ENCODE data around the gene RASAL2. TPM values are rescaled to one million over a fixed set of nuclear protein-coding genes. Genes with fewer than 3 reads are reported as not detected.
"Not testable (repeated sequence)": the region's sequence is repeated elsewhere in the genome, so short reads cannot be mapped to it uniquely, and the experiment has no call there.

The RASAL2 gene
- total RNA-seq, 1 donor from 2014 or later, result 5.3 TPM

- no peak for ATAC-seq
- no peak for DNase-seq (ENCODE audit: low spot score)
These were observed 57.9 kb downstream of the RASAL2 start for GRCh38 chr1:178151831-178152230.

GRCh38 chr1:178155481-178156255, 61.8 kb downstream of the RASAL2 start:
- no peak for ATAC-seq
- no peak for DNase-seq (ENCODE audit: low spot score)

DNA sequence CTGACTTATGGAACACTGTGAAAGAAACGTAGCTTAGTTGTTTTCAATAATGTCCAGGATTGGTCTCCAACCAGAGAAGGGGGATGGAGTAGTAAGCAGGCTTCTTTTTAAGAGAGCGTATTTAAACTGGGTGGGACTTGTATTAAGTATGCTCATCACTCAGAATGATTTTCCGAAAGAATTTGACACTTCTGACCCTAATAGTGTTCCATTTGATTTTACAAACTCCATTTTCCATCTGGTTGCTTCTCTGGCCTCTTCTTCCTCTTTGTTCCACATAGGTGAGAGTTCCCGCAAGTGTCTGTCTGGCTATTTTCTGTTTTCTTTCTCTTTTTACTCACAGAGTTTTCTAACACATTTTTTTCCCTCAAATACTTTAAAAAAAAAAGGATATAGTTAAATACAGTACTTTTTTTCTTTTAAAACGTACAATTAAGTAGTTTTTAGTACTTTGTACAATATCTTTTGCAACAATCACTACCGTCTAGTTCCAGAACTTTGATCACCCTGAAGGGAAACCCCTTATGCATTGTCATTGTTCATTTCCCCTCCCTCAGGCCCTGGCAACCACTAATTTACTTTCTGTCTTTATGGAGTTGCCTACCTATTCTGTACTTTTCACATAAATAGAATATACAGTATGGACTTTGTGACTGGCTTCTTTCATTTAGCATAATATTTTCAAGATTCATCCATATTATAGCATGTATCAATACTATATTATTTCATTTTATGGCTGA, 67.0 kb downstream of the RASAL2 start:
- no peak for DNase-seq (ENCODE audit: low spot score)
- no peak for ATAC-seq

DNA sequence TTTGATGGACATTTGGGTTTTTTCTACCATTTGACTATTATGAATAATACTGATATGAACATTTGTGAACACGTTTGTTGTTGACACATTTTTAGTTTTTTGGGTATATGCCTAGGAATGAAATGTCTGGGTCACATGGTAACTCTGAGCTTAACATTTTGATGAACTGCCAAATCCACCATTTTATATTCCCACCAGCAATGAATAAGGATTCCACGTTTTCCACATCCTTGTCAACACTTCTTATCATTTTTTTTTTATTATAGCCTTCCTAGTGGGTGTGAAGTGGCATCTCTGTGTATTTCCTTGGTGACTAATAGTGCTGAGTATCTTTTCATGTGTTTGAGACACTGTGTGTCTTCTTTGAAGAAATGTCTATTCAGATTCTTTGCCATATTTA, 67.6 kb downstream of the RASAL2 start:
- DNase-seq (ENCODE audit: low spot score), result no peak
- no peak for ATAC-seq

GRCh38 chr1:178165196-178165595, 71.3 kb downstream of the RASAL2 start:
- no peak for ATAC-seq
- no peak for DNase-seq (ENCODE audit: low spot score)

GRCh38 chr1:178166429-178167024, 72.6 kb downstream of the RASAL2 start:
- DNase-seq (ENCODE audit: low spot score) (no peak), ATAC-seq (no peak)

DNA sequence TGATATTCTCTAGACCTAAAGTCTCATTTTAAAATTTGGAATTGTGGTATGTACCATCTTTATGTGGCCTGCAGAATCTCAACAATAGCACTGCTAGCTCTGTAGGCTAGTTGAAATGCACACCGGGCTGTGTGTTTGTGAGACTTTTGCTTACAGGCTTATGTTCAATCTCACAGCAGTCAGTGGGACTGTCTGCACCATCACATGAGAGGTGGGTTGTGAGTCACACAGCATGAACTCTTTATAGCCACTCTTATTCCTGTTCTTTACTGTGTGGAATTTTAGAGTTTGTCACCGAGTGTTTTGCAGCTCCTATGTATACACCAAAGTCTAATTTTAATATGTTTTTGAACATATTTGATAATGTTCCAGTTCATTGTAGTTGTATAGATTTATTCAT, 74.6 kb downstream of the RASAL2 start:
- DNase-seq (ENCODE audit: low spot score) (no peak), ATAC-seq (no peak)

DNA sequence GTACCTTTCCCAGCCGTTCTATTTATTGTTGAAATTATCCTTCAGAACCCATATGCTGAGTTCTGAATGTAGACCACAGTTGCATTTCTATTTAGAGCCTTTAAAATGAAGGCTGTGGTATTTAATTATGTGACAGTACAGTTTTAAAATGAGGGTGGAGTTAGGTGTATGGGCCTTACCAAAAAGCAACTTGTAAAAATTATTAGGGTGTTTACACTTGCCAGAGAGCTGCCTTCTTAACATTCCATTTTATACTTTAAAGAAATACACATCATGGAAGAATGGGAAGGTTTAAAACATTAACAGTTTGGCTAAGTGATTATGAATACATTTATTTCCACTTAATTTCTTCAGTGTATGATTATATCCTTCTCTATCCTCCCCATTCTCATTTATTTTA, 75.7 kb downstream of the RASAL2 start:
- no peak for ATAC-seq
- DNase-seq (ENCODE audit: low spot score), result no peak

GRCh38 chr1:178172939-178173338, 79.0 kb downstream of the RASAL2 start:
- no peak for DNase-seq (ENCODE audit: low spot score)
- no peak for ATAC-seq

GRCh38 chr1:178174539-178174938, 80.6 kb downstream of the RASAL2 start:
- DNase-seq (ENCODE audit: low spot score) (no peak), ATAC-seq (peak; percentile 44)

DNA sequence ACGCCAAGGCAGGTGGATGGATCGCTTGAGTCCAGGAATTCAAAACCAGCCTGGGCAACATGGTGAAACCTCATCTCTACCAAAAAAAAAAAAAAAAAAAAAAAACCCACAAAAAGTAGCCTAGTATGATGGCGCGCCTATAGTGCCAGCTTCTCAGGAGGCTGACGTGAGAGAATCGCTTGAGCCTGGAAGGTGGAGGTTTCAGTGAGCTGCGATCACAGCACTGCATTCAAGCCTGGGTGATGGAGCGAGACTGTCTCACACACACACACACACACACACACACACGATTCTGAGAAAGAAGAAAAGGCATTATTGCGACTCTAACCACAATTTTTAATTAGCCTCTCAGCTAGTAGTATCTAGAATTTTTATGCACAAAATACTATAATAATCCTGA, 86.5 kb downstream of the RASAL2 start:
- DNase-seq (ENCODE audit: low spot score) (no peak), ATAC-seq (no peak)

- DNase-seq (ENCODE audit: low spot score), result no peak
- ATAC-seq, result no peak
These were observed 89.9 kb downstream of the RASAL2 start for GRCh38 chr1:178183796-178184195.

DNA sequence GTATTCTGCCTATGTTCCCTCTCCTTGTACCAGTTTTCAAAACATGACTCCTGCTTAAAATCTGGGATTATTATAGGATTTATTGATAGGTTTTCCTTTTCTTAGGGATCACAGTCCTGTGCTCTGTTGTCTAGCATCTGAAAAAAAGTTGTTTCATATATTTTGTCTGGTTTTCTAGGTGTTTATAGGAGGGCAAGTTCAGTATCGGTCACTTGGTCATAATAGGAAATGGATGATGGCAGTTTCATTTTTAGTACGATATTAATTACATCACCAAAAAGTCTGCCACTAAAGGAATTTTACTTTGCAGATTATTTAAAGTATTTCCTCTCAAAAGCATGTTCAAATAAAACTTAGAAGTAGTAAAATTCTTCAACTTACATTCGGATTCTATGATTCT, 94.4 kb downstream of the RASAL2 start:
- ATAC-seq (no peak), DNase-seq (ENCODE audit: low spot score) (no peak)

DNA sequence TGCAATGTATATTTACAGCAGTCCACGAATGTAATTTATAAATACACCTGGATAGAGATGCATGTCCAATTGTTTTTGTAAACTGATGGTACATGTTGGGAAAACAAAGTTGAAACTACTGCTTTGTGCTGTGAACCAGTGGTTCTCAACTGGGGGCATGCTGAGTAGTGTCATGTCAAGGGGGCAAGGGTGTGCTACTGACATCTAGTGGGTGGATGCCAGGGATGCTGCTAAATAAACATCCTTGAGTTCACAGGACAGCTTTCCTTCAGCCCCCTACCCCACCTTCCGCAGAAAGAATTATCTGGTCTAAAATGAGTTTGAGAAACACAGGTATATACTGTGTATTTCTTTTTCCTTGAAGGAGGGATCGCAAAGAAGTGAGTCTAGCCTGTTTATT, 95.9 kb downstream of the RASAL2 start:
- ATAC-seq, result peak; percentile 73
- DNase-seq (ENCODE audit: low spot score), result no peak

- ATAC-seq, result no peak
- no peak for DNase-seq (ENCODE audit: low spot score)
These were observed 97.0 kb downstream of the RASAL2 start for GRCh38 chr1:178190881-178191280.

GRCh38 chr1:178192686-178193085, 98.8 kb downstream of the RASAL2 start:
- DNase-seq (ENCODE audit: low spot score) (no peak), ATAC-seq (peak; percentile 55)

DNA sequence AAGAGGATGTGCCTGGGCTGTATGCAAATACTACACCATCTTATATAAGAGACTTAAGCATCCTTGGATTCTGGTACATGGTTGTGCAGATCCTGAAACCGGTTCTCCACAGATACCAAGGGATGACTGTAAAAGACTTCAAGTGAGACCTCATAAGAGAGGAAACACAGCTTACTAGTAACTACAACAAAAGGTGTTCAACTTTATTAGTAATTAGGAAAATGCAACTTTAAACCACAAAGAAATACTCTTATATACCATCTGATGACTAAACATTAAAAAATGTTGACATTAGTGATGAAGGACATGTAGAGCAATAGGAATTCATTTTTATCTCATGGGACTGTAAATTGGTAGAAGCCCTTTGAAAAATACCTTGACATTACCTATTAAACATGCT, 102.7 kb downstream of the RASAL2 start:
- no peak for ATAC-seq

DNA sequence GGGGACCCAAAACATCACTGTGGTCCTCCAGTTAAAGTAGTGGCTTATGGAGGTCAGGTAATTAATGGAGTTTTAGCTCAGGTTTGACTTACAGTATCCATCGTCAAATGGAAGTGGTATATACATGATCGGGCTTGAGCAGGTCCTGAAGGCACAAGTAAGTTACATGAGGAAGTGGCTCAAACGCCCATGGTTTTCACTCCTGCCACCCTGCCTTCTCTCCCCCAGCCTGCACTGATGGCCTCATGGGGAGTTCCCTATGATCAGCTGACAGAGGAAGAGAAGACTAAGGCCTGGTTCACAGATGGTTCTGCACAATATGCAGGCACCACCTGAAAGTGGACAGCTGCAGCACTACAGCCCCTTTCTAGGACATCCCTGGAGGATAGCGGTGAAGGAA, 108.2 kb downstream of the RASAL2 start:
- not testable (repeated sequence) for DNase-seq (ENCODE audit: low spot score); ATAC-seq

More for the DNA sequence above, 102.7 kb downstream of the RASAL2 start:
- no peak for DNase-seq (ENCODE audit: low spot score)

GRCh38 chr1:178202546-178202945, 108.6 kb downstream of the RASAL2 start:
- not testable (repeated sequence) for DNase-seq (ENCODE audit: low spot score); ATAC-seq

DNA sequence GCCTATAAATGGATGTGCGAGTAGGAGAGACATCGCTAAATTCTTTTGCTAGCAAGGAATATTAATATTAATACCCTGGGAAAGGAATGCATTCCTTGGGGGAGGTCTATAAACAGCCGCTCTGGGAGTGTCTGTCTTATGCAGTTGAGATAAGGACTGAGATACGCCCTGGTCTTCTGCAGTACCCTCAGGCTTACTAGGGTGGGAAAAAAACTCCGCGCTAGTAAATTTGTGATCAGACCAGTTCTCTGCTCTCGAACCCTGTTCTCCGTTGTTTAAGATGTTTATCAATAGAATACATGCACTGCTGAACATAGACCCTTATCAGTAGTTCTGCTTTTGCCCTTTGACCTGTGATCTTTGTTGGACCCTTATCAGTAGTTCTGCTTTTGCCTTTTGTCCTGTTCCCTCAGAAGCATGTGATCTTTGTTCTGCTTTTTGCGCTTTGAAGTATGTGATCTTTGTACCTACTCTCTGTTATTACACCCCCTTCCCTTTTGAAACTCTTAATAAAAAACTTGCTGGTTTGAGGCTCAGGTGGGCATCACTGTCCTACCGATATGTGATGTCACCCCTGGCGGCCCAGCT, 114.5 kb downstream of the RASAL2 start:
- not testable (repeated sequence) for DNase-seq (ENCODE audit: low spot score)

DNA sequence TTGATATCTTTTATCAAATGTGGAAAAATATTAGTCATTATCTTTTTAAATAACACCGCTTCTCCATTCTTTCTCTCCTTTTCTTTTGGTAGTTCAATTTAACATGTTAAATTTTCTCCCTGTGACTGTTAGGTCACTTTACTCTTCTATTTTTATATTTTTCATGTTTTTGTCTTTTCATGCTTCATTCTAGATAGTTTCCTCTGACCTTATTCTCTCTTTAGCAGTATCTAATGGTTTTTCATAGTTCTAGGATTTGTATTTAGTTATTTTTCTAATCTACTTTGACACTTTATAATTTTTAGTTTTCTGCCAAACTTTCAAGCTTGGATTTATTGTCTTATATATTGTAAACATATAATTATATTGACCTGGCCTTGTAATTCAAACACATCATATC, 116.0 kb downstream of the RASAL2 start:
- no peak for ATAC-seq
- DNase-seq (ENCODE audit: low spot score), result no peak

More for the DNA sequence above, 114.5 kb downstream of the RASAL2 start:
- ATAC-seq, result not testable (repeated sequence)

All from left lobe of liver (tissue), 2 donors.